NOMO-1 (cell line): ENCODE measurements around the gene MRPL47.
A peak's percentile ranks its signal among the peaks of the same experiment; 100 is the strongest.
"Not testable (repeated sequence)": the region's sequence is repeated elsewhere in the genome, so short reads cannot be mapped to it uniquely, and the experiment has no call there.

ENCODE experiments used
- DNase-seq, 2 experiments: peaks; one replicate each; lab custom pipeline; 2025; ENCODE audit not compliant: unreplicated experiment in 2 of 2; lab: John Stamatoyannopoulos, UW

Gene MRPL47

GRCh38 chr3:179604321-179605078, at the start of gene MRPL47, which contains the start of gene NDUFB5:
MRPL47 (minus strand) TSS chr3:179604638; CDS start chr3:179604624, 14 bp downstream.
NDUFB5 (plus strand) TSS chr3:179604794; CDS start chr3:179604816, 22 bp downstream.
- peak; percentile 99 to 100 for DNase-seq

- DNase-seq, result peak; percentile 55 to 62
Measured at GRCh38 chr3:179653096-179653797, 48.8 kb upstream of the MRPL47 start.

- peak; percentile 81 to 83 for DNase-seq
Measured at GRCh38 chr3:179652447-179653095, 48.1 kb upstream of the MRPL47 start, which contains the start of gene USP13. USP13 (plus strand) TSS chr3:179653040; CDS start chr3:179653226, 186 bp downstream.

GRCh38 chr3:179651687-179652446, 47.4 kb upstream of the MRPL47 start:
- peak; percentile 33 to 42 for DNase-seq

GRCh38 chr3:179646177-179646576, 41.7 kb upstream of the MRPL47 start:
- no peak for DNase-seq

GRCh38 chr3:179643837-179644236, 39.4 kb upstream of the MRPL47 start:
- DNase-seq, result not testable (repeated sequence)

- DNase-seq, result no peak
Measured at GRCh38 chr3:179642871-179643270, 38.4 kb upstream of the MRPL47 start.

- DNase-seq, result no peak
Measured at GRCh38 chr3:179640469-179640868, 36.0 kb upstream of the MRPL47 start.

- DNase-seq, result peak in 1 of 2 experiments; percentile 18
Measured at GRCh38 chr3:179630753-179631451, 26.5 kb upstream of the MRPL47 start.

GRCh38 chr3:179624451-179624850, 20.0 kb upstream of the MRPL47 start:
- no peak for DNase-seq

- DNase-seq, result no peak
Measured at GRCh38 chr3:179622023-179622422, 17.6 kb upstream of the MRPL47 start.

GRCh38 chr3:179615458-179616173, 11.2 kb upstream of the MRPL47 start:
- DNase-seq, result peak in 1 of 2 experiments; percentile 14

GRCh38 chr3:179613807-179614206, 9.4 kb upstream of the MRPL47 start:
- no peak for DNase-seq

- DNase-seq, result no peak
Measured at GRCh38 chr3:179610066-179610465, 5.6 kb upstream of the MRPL47 start.

GRCh38 chr3:179608931-179609720, 4.7 kb upstream of the MRPL47 start:
- DNase-seq, result peak; percentile 39 to 89

GRCh38 chr3:179606534-179607085, 2.2 kb upstream of the MRPL47 start:
- peak; percentile 67 to 77 for DNase-seq

- DNase-seq, result peak in 1 of 2 experiments; percentile 52
Measured at GRCh38 chr3:179603831-179604230, 607 bp downstream of the MRPL47 start.

GRCh38 chr3:179603321-179603720, 1.1 kb downstream of the MRPL47 start:
- DNase-seq, result peak; percentile 8 to 49
